Suprapubic skin (tissue), 4 donors: Measurements from ENCODE around the gene GJD2.

Experiments
- POLR2A ChIP-seq, 2 donors: fragments of 450-650 bp; IDR thresholded peaks; one replicate each; pipeline ENCODE4 v1.6.1; 2017; ENCODE audit warnings: antibody characterized with exemption in 2 of 2, mild to moderate bottlenecking in 2 of 2, moderate library complexity in 2 of 2
- POLR2AphosphoS5 ChIP-seq, 3 donors: sonication (generic); formaldehyde crosslinking; IDR thresholded peaks; one replicate each; pipeline ENCODE4 v1.6.1; 2017; ENCODE audit warnings: antibody characterized with exemption in 3 of 3
- TF ChIP-seq, protein P1 (sequence below), 2 donors: fragments of 200-600 bp in 1 of 2; fragments of 450-650 bp in 1 of 2; sonication (generic) in 1 of 2; IDR thresholded peaks; one replicate each; pipeline ENCODE4 v1.5.1; 2016 to 2019; ENCODE audit warnings: antibody characterized with exemption in 2 of 2, mild to moderate bottlenecking in 1 of 2, moderate library complexity in 1 of 2

DNA sequence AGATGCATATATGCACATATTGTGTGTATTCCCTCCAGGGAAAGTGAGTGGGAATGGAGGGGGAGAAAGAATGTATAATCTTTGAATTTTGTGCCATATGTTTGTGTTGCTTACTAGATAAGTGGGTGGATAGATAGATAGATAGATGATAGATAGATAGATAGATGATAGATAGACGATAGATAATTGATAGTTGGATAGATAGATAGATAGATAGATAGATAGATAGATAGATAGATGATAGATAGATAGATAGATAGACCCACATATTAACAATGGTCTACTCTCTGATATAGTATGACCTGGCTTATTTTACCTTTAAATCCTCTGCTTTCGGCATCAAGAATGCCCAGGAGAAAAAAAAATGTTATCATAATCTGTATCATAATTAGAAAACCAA lies 21.2 kb downstream of the GJD2 start:
- TF ChIP-seq, protein P1, sequence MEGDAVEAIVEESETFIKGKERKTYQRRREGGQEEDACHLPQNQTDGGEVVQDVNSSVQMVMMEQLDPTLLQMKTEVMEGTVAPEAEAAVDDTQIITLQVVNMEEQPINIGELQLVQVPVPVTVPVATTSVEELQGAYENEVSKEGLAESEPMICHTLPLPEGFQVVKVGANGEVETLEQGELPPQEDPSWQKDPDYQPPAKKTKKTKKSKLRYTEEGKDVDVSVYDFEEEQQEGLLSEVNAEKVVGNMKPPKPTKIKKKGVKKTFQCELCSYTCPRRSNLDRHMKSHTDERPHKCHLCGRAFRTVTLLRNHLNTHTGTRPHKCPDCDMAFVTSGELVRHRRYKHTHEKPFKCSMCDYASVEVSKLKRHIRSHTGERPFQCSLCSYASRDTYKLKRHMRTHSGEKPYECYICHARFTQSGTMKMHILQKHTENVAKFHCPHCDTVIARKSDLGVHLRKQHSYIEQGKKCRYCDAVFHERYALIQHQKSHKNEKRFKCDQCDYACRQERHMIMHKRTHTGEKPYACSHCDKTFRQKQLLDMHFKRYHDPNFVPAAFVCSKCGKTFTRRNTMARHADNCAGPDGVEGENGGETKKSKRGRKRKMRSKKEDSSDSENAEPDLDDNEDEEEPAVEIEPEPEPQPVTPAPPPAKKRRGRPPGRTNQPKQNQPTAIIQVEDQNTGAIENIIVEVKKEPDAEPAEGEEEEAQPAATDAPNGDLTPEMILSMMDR (IDR thresholded peaks at IDR 0.05), result no peak
- TF ChIP-seq POLR2A (IDR thresholded peaks at IDR 0.05) (no peak), POLR2AphosphoS5 (IDR thresholded peaks at IDR 0.05) (no peak)
